GM11168 (cell line): Measurements from ENCODE around the gene LRIT1.

ENCODE experiments used
- in situ Hi-C: fragments of 300-500 bp; cut with MboI; formaldehyde crosslinking; loops from one replicate; pipeline ENCODE4 v1.12.0; 2022; ENCODE audit warnings: low sequenced_read_pairs; ENCODE audit not compliant: unreplicated experiment

LRIT1 gene

GRCh38 chr10:84256510-84257342 lies 15.4 kb upstream of the LRIT1 start:
- in situ Hi-C loops = no loop called here

GRCh38 chr10:84254552-84255478 lies 13.5 kb upstream of the LRIT1 start:
- in situ Hi-C loops = no loop called here

- in situ Hi-C loops = no loop called here
These were observed 7.4 kb upstream of the LRIT1 start for GRCh38 chr10:84248794-84249193.

- in situ Hi-C loops = no loop called here
These were observed 6.2 kb upstream of the LRIT1 start for GRCh38 chr10:84247496-84247895.

- in situ Hi-C loops = no loop called here
These were observed 3.4 kb upstream of the LRIT1 start, which contains the start of gene RGR for GRCh38 chr10:84244651-84245270. Gene RGR, plus strand, starts transcription at chr10:84245053. Its CDS starts 38 bp downstream, at chr10:84245091.

- in situ Hi-C loops = no loop called here
These were observed 2.4 kb upstream of the LRIT1 start for GRCh38 chr10:84243759-84244158.

- in situ Hi-C loops = no loop called here
These were observed 2.4 kb downstream of the LRIT1 start for GRCh38 chr10:84238909-84239308.

GRCh38 chr10:84237199-84238051 lies 3.9 kb downstream of the LRIT1 start:
- in situ Hi-C loops = no loop called here

GRCh38 chr10:84236807-84237198 lies 4.5 kb downstream of the LRIT1 start:
- in situ Hi-C loops = no loop called here

- in situ Hi-C loops = no loop called here
These were observed 6.2 kb downstream of the LRIT1 start for GRCh38 chr10:84235096-84235495.

GRCh38 chr10:84234479-84234878 lies 6.9 kb downstream of the LRIT1 start:
- in situ Hi-C loops = no loop called here

- in situ Hi-C loops = no loop called here
These were observed 7.4 kb downstream of the LRIT1 start for GRCh38 chr10:84233940-84234339.

- in situ Hi-C loops = no loop called here
These were observed 9.0 kb downstream of the LRIT1 start for GRCh38 chr10:84232376-84232775.

- in situ Hi-C loops = no loop called here
These were observed 11.0 kb downstream of the LRIT1 start for GRCh38 chr10:84230359-84230758.

GRCh38 chr10:84227810-84228209 lies 13.5 kb downstream of the LRIT1 start:
- in situ Hi-C loops = no loop called here

- in situ Hi-C loops = no loop called here
These were observed 14.7 kb downstream of the LRIT1 start for GRCh38 chr10:84226616-84227015.

- in situ Hi-C loops = no loop called here
These were observed 15.7 kb downstream of the LRIT1 start, which contains the start of gene LRIT2 for GRCh38 chr10:84225427-84226173. Gene LRIT2, minus strand, starts transcription at chr10:84225544. Its CDS starts 24 bp downstream, at chr10:84225520.

- in situ Hi-C loops = no loop called here
These were observed 16.8 kb downstream of the LRIT1 start for GRCh38 chr10:84224411-84225028.

- in situ Hi-C loops = no loop called here
These were observed 19.4 kb downstream of the LRIT1 start for GRCh38 chr10:84221916-84222315.
